ENCODE measurements around the gene CC2D2A.

CC2D2A gene

GRCh38 chr4:15466596-15466995 lies 3.1 kb upstream of the CC2D2A start:
- H3K9me3 ChIP-seq (ENCODE audit: control insufficient read depth, low read length), result no peaks in the 10 kb centered on the region
- no peak for DNase-seq
- H3K9ac ChIP-seq (ENCODE audit: low read length), result no peak overlapping the region
- no peak overlapping the region for H3K18ac ChIP-seq (ENCODE audit: low read depth in 1 of 2, low read length in 2 of 2)
- H3K4ac ChIP-seq (ENCODE audit: low read depth in 1 of 2, low read length in 2 of 2), result no peak overlapping the region
- WGBS, result no CpG with 5 or more reads among the region's 1 CpG
- H3K23ac ChIP-seq (ENCODE audit: low read length in 2 of 2), result no peak overlapping the region
- peaks cover 2% of the 10 kb centered on the region for H3K4me1 ChIP-seq (ENCODE audit: control insufficient read depth, insufficient read depth, low read depth, low read length)
- H2BK15ac ChIP-seq (ENCODE audit: low read depth, poor library complexity, severe bottlenecking), result no peak overlapping the region
- no peak overlapping the region for H4K8ac ChIP-seq (ENCODE audit: low read length)
- no peak overlapping the region for H3K4me3 ChIP-seq (ENCODE audit: insufficient read depth in 1 of 2, low read depth in 1 of 2, low read length in 2 of 2)
- no peak overlapping the region for H3K4me2 ChIP-seq (ENCODE audit: low read length, poor library complexity, severe bottlenecking)
- H2BK5ac ChIP-seq (ENCODE audit: low read depth, low read length, poor library complexity, severe bottlenecking), result no peak overlapping the region
- H2AFZ ChIP-seq (ENCODE audit: low read depth, low read length), result no peak overlapping the region
- H3K36me3 ChIP-seq (ENCODE audit: control insufficient read depth in 1 of 2, insufficient read depth in 2 of 2, low read depth in 1 of 2, low read length in 2 of 2), result no peaks in the 10 kb centered on the region
- no peak overlapping the region for H3K14ac ChIP-seq (ENCODE audit: low read length in 2 of 2)
- H2BK120ac ChIP-seq (ENCODE audit: low read depth, low read length), result no peak overlapping the region
- no peak overlapping the region for H4K91ac ChIP-seq (ENCODE audit: low read length)
- no peaks in the 10 kb centered on the region for H3K27me3 ChIP-seq (ENCODE audit: control insufficient read depth in 1 of 2, insufficient read depth in 1 of 2, low read length in 2 of 2)
- H3K79me1 ChIP-seq (replicated peaks; ENCODE audit: low read length, poor library complexity, severe bottlenecking), result peaks cover 5% of the 10 kb centered on the region
- no peak overlapping the region for H2AK5ac ChIP-seq (ENCODE audit: low read length, severe bottlenecking)
- no peak overlapping the region for H2BK12ac ChIP-seq (ENCODE audit: low read length in 2 of 2)
- no peak overlapping the region for H3K27ac ChIP-seq (ENCODE audit: low read length, poor library complexity, severe bottlenecking)

GRCh38 chr4:15470128-15470475 lies 420 bp downstream of the CC2D2A start:
- H3K4ac ChIP-seq (ENCODE audit: low read depth in 1 of 2, low read length in 2 of 2), result no peak overlapping the region
- no peaks in the 10 kb centered on the region for H3K27me3 ChIP-seq (ENCODE audit: control insufficient read depth in 1 of 2, insufficient read depth in 1 of 2, low read length in 2 of 2)
- H2BK120ac ChIP-seq (ENCODE audit: low read depth, low read length), result no peak overlapping the region
- no peak overlapping the region for H2BK12ac ChIP-seq (ENCODE audit: low read length in 2 of 2)
- H3K9ac ChIP-seq (ENCODE audit: low read length), result peak overlapping the region; percentile 91
- H3K4me3 ChIP-seq (ENCODE audit: insufficient read depth in 1 of 2, low read depth in 1 of 2, low read length in 2 of 2), result peak overlapping the region in 1 of 2 experiments; percentile 83
- peak overlapping the region; percentile 91 for H3K4me2 ChIP-seq (ENCODE audit: low read length, poor library complexity, severe bottlenecking)
- H3K14ac ChIP-seq (ENCODE audit: low read length in 2 of 2), result no peak overlapping the region
- DNase-seq, result no peak
- peak overlapping the region; percentile 18 to 30 for H3K18ac ChIP-seq (ENCODE audit: low read depth in 1 of 2, low read length in 2 of 2)
- H4K91ac ChIP-seq (ENCODE audit: low read length), result no peak overlapping the region
- no peak overlapping the region for H3K23ac ChIP-seq (ENCODE audit: low read length in 2 of 2)
- no peaks in the 10 kb centered on the region for H3K9me3 ChIP-seq (ENCODE audit: control insufficient read depth, low read length)
- no peak overlapping the region for H2BK15ac ChIP-seq (ENCODE audit: low read depth, poor library complexity, severe bottlenecking)
- no peak overlapping the region for H2BK5ac ChIP-seq (ENCODE audit: low read depth, low read length, poor library complexity, severe bottlenecking)
- H3K79me1 ChIP-seq (replicated peaks; ENCODE audit: low read length, poor library complexity, severe bottlenecking), result peaks cover 5% of the 10 kb centered on the region
- no peak overlapping the region for H2AK5ac ChIP-seq (ENCODE audit: low read length, severe bottlenecking)
- no peaks in the 10 kb centered on the region for H3K36me3 ChIP-seq (ENCODE audit: control insufficient read depth in 1 of 2, insufficient read depth in 2 of 2, low read depth in 1 of 2, low read length in 2 of 2)
- WGBS, result 0% methylated on average over 2 of the region's 3 CpGs
- peaks cover 2% of the 10 kb centered on the region for H3K4me1 ChIP-seq (ENCODE audit: control insufficient read depth, insufficient read depth, low read depth, low read length)
- H2AFZ ChIP-seq (ENCODE audit: low read depth, low read length), result no peak overlapping the region
- no peak overlapping the region for H4K8ac ChIP-seq (ENCODE audit: low read length)
- H3K27ac ChIP-seq (ENCODE audit: low read length, poor library complexity, severe bottlenecking), result peak overlapping the region; percentile 55

DNA sequence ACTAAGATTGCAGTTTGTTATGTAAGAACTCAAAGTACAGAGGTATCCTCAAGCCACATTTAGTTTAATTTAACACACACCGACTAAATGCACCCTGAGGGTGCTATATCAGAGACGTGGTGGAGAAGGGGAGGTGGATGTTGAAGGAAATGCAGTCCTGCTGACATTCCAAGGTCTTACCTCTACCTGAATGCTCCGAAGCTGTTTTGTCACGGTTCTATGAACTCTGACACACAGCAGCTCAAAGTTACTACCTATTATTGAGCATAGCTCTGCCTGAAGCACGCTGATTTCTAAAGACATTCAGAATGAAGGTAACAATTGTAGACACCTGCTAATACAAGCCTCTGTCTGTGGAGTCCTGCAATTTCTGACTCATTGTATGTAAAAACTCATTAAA lies 6.7 kb downstream of the CC2D2A start:
- no peaks in the 10 kb centered on the region for H3K9me3 ChIP-seq (ENCODE audit: control insufficient read depth, low read length)
- no peak for DNase-seq
- no peak overlapping the region for H2AFZ ChIP-seq (ENCODE audit: low read depth, low read length)
- no peak overlapping the region for H4K91ac ChIP-seq (ENCODE audit: low read length)
- WGBS, result 94% methylated on average over 5 of the region's 5 CpGs
- no peak overlapping the region for H4K8ac ChIP-seq (ENCODE audit: low read length)
- H3K4me2 ChIP-seq (ENCODE audit: low read length, poor library complexity, severe bottlenecking), result no peak overlapping the region
- no peak overlapping the region for H3K9ac ChIP-seq (ENCODE audit: low read length)
- no peak overlapping the region for H2BK5ac ChIP-seq (ENCODE audit: low read depth, low read length, poor library complexity, severe bottlenecking)
- H2BK120ac ChIP-seq (ENCODE audit: low read depth, low read length), result no peak overlapping the region
- H3K14ac ChIP-seq (ENCODE audit: low read length in 2 of 2), result no peak overlapping the region
- H3K4me1 ChIP-seq (ENCODE audit: control insufficient read depth, insufficient read depth, low read depth, low read length), result peaks cover 2% of the 10 kb centered on the region
- no peak overlapping the region for H2BK12ac ChIP-seq (ENCODE audit: low read length in 2 of 2)
- H3K79me1 ChIP-seq (replicated peaks; ENCODE audit: low read length, poor library complexity, severe bottlenecking), result peaks cover 10% of the 10 kb centered on the region
- peaks cover 0 to 15% of the 10 kb centered on the region in 2 experiments for H3K36me3 ChIP-seq (ENCODE audit: control insufficient read depth in 1 of 2, insufficient read depth in 2 of 2, low read depth in 1 of 2, low read length in 2 of 2)
- H3K4ac ChIP-seq (ENCODE audit: low read depth in 1 of 2, low read length in 2 of 2), result no peak overlapping the region
- H3K23ac ChIP-seq (ENCODE audit: low read length in 2 of 2), result no peak overlapping the region
- H2BK15ac ChIP-seq (ENCODE audit: low read depth, poor library complexity, severe bottlenecking), result no peak overlapping the region
- no peak overlapping the region for H3K18ac ChIP-seq (ENCODE audit: low read depth in 1 of 2, low read length in 2 of 2)
- H3K27ac ChIP-seq (ENCODE audit: low read length, poor library complexity, severe bottlenecking), result no peak overlapping the region
- H3K27me3 ChIP-seq (ENCODE audit: control insufficient read depth in 1 of 2, insufficient read depth in 1 of 2, low read length in 2 of 2), result no peaks in the 10 kb centered on the region
- no peak overlapping the region for H3K4me3 ChIP-seq (ENCODE audit: insufficient read depth in 1 of 2, low read depth in 1 of 2, low read length in 2 of 2)
- H2AK5ac ChIP-seq (ENCODE audit: low read length, severe bottlenecking), result no peak overlapping the region

- H2BK5ac ChIP-seq (ENCODE audit: low read depth, low read length, poor library complexity, severe bottlenecking), result no peak overlapping the region
- no peak overlapping the region for H3K4me2 ChIP-seq (ENCODE audit: low read length, poor library complexity, severe bottlenecking)
- no peaks in the 10 kb centered on the region for H3K9me3 ChIP-seq (ENCODE audit: control insufficient read depth, low read length)
- peak overlapping the region; percentile 90 for H3K9ac ChIP-seq (ENCODE audit: low read length)
- no peak overlapping the region for H3K14ac ChIP-seq (ENCODE audit: low read length in 2 of 2)
- peak overlapping the region in 1 of 2 experiments; percentile 75 for H3K4me3 ChIP-seq (ENCODE audit: insufficient read depth in 1 of 2, low read depth in 1 of 2, low read length in 2 of 2)
- no peak overlapping the region for H3K18ac ChIP-seq (ENCODE audit: low read depth in 1 of 2, low read length in 2 of 2)
- H3K4me1 ChIP-seq (ENCODE audit: control insufficient read depth, insufficient read depth, low read depth, low read length), result peaks cover 2% of the 10 kb centered on the region
- H2BK15ac ChIP-seq (ENCODE audit: low read depth, poor library complexity, severe bottlenecking), result no peak overlapping the region
- H2BK120ac ChIP-seq (ENCODE audit: low read depth, low read length), result no peak overlapping the region
- DNase-seq, result no peak
- no peak overlapping the region for H2AK5ac ChIP-seq (ENCODE audit: low read length, severe bottlenecking)
- peaks cover 3 to 34% of the 10 kb centered on the region in 2 experiments for H3K36me3 ChIP-seq (ENCODE audit: control insufficient read depth in 1 of 2, insufficient read depth in 2 of 2, low read depth in 1 of 2, low read length in 2 of 2)
- 83% methylated on average over 4 of the region's 5 CpGs for WGBS
- no peak overlapping the region for H3K27ac ChIP-seq (ENCODE audit: low read length, poor library complexity, severe bottlenecking)
- peaks cover 15% of the 10 kb centered on the region for H3K79me1 ChIP-seq (replicated peaks; ENCODE audit: low read length, poor library complexity, severe bottlenecking)
- no peak overlapping the region for H3K4ac ChIP-seq (ENCODE audit: low read depth in 1 of 2, low read length in 2 of 2)
- H4K8ac ChIP-seq (ENCODE audit: low read length), result no peak overlapping the region
- no peak overlapping the region for H4K91ac ChIP-seq (ENCODE audit: low read length)
- H2AFZ ChIP-seq (ENCODE audit: low read depth, low read length), result no peak overlapping the region
- no peak overlapping the region for H3K23ac ChIP-seq (ENCODE audit: low read length in 2 of 2)
- H3K27me3 ChIP-seq (ENCODE audit: control insufficient read depth in 1 of 2, insufficient read depth in 1 of 2, low read length in 2 of 2), result no peaks in the 10 kb centered on the region
- peak overlapping the region in 1 of 2 experiments; percentile 6 for H2BK12ac ChIP-seq (ENCODE audit: low read length in 2 of 2)
These were observed 9.0 kb downstream of the CC2D2A start for GRCh38 chr4:15478724-15479088.
